Body of pancreas (tissue), 4 donors: ENCODE results near the gene TAGLN2.
A peak's percentile ranks its signal among the peaks of the same experiment; 100 is the strongest.

Experiments
- POLR2A ChIP-seq, 3 donors: fragments of 450-650 bp; IDR thresholded peaks; one replicate each; pipeline ENCODE4 v1.6.1; 2016; ENCODE audit warnings: antibody characterized with exemption in 3 of 3, mild to moderate bottlenecking in 2 of 3
- TF ChIP-seq, protein P1 (sequence below), 7 experiments: fragments of 450-650 bp in 4 of 7; fragments of 200-600 bp in 3 of 7; sonication (generic) in 3 of 7; IDR thresholded peaks; one replicate each; pipeline ENCODE4 v1.5.1; 2016 to 2019; ENCODE audit warnings: antibody characterized with exemption in 7 of 7

DNA sequence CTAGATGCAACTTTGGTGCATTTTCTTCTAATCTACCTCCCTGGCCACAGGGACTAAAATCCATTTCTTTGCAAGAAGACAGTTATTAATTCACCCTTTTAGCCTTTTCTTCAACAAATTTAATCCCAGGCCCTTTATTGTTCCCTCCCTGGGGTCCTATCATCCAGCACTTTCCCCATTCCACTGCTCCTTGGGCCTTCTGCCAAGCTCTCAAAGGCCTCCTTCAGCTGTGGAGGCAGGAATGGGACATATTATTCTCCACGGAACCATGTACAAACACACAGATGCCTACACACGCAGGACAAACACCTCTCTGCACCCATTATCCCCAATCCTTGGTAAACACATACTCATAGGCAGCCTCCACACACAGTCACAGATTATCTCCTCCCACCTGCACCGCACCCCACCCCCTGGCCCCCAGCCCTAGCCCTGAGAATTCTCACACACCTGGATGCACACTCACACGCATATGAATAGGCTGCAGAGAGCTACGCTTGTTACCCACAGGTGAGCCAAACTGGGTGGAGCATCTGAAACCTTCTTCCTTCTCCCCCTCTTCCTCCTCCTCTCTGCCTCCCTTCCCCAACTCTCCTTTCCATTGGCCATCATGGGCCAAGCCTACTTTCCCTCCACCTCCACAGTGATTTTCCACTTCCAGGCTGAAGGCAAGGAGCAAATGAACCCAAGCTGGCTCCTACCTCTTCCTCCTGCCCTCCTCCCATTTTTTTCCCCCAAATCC is 11.7 kb downstream of the TAGLN2 start:
- peak in 1 of 3 donors; percentile 14 for TF ChIP-seq POLR2A (IDR thresholded peaks at IDR 0.05)
- TF ChIP-seq, protein P1, sequence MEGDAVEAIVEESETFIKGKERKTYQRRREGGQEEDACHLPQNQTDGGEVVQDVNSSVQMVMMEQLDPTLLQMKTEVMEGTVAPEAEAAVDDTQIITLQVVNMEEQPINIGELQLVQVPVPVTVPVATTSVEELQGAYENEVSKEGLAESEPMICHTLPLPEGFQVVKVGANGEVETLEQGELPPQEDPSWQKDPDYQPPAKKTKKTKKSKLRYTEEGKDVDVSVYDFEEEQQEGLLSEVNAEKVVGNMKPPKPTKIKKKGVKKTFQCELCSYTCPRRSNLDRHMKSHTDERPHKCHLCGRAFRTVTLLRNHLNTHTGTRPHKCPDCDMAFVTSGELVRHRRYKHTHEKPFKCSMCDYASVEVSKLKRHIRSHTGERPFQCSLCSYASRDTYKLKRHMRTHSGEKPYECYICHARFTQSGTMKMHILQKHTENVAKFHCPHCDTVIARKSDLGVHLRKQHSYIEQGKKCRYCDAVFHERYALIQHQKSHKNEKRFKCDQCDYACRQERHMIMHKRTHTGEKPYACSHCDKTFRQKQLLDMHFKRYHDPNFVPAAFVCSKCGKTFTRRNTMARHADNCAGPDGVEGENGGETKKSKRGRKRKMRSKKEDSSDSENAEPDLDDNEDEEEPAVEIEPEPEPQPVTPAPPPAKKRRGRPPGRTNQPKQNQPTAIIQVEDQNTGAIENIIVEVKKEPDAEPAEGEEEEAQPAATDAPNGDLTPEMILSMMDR (IDR thresholded peaks at IDR 0.05), result no peak
